ENCODE measurements around the gene XPO5.

DNA sequence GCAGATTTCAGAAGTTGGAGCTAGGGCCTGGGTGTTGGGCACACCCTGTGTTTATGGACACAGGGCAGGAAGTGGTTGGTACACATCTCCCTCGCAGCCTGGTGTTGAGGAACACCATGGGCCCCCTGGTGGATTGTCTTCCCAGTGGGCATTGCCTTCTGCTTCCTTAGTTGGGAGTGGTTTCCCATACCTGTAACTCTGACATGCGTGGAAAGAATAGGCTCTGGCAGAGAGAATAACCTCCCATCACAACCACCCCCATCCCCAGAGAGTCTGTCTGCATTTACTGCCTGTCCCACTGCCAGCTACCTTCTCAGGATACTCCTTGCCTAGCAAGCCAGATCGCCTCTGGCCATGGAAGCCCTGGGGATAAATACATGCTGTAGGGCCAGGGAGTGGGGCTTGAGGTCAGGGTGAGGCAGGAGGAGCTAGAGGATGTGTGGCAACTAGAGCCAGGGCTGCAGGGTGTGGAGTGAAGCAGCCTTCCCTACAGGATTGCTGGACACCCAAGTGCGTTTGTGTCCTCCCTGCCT lies 80.4 kb downstream of the XPO5 start:
- TF ChIP-seq, protein P1, sequence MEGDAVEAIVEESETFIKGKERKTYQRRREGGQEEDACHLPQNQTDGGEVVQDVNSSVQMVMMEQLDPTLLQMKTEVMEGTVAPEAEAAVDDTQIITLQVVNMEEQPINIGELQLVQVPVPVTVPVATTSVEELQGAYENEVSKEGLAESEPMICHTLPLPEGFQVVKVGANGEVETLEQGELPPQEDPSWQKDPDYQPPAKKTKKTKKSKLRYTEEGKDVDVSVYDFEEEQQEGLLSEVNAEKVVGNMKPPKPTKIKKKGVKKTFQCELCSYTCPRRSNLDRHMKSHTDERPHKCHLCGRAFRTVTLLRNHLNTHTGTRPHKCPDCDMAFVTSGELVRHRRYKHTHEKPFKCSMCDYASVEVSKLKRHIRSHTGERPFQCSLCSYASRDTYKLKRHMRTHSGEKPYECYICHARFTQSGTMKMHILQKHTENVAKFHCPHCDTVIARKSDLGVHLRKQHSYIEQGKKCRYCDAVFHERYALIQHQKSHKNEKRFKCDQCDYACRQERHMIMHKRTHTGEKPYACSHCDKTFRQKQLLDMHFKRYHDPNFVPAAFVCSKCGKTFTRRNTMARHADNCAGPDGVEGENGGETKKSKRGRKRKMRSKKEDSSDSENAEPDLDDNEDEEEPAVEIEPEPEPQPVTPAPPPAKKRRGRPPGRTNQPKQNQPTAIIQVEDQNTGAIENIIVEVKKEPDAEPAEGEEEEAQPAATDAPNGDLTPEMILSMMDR (IDR thresholded peaks at IDR 0.05) = no peak
- TF ChIP-seq POLR2AphosphoS5 (IDR thresholded peaks at IDR 0.05; ENCODE audit: low read depth, low read length) (no peak), TCF7L2 (IDR thresholded peaks at IDR 0.05; ENCODE audit: low read depth, low read length) (no peak)
- TF ChIP-seq, protein P2, sequence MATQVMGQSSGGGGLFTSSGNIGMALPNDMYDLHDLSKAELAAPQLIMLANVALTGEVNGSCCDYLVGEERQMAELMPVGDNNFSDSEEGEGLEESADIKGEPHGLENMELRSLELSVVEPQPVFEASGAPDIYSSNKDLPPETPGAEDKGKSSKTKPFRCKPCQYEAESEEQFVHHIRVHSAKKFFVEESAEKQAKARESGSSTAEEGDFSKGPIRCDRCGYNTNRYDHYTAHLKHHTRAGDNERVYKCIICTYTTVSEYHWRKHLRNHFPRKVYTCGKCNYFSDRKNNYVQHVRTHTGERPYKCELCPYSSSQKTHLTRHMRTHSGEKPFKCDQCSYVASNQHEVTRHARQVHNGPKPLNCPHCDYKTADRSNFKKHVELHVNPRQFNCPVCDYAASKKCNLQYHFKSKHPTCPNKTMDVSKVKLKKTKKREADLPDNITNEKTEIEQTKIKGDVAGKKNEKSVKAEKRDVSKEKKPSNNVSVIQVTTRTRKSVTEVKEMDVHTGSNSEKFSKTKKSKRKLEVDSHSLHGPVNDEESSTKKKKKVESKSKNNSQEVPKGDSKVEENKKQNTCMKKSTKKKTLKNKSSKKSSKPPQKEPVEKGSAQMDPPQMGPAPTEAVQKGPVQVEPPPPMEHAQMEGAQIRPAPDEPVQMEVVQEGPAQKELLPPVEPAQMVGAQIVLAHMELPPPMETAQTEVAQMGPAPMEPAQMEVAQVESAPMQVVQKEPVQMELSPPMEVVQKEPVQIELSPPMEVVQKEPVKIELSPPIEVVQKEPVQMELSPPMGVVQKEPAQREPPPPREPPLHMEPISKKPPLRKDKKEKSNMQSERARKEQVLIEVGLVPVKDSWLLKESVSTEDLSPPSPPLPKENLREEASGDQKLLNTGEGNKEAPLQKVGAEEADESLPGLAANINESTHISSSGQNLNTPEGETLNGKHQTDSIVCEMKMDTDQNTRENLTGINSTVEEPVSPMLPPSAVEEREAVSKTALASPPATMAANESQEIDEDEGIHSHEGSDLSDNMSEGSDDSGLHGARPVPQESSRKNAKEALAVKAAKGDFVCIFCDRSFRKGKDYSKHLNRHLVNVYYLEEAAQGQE (IDR thresholded peaks at IDR 0.05; ENCODE audit: insufficient read depth in 1 of 2, low read depth in 2 of 2, low read length in 1 of 2) = no peak

Data from Panc1 (cell line).